GM23338 (cell line): ENCODE results near the gene PLEKHA7. TPM values are rescaled to one million over a fixed set of nuclear protein-coding genes. Genes with fewer than 3 reads are reported as not detected.

ENCODE experiments used
- ATAC-seq: fragments of 200-7000 bp; cut with Tn5 transposase; 3 replicates; pipeline ENCODE4 v1.9.1; 2020
- DNase-seq: peaks from one replicate; pipeline ENCODE4 v3.0.0-alpha.2; 2015; ENCODE audit warnings: low spot score
- H2AFZ ChIP-seq: fragments of 200-600 bp; sonication (generic); 2 replicates; pipeline ENCODE4 v1.8.0; 2016; ENCODE audit warnings: antibody characterized with exemption, mild to moderate bottlenecking, moderate library complexity
- H3F3A ChIP-seq: fragments of 200-600 bp; sonication (generic); replicated peaks from 2 replicates; pipeline ENCODE4 v1.8.0; 2017; ENCODE audit warnings: antibody characterized with exemption, mixed run types, low read depth
- H3K27ac ChIP-seq: fragments of 200-600 bp; sonication (generic); 2 replicates; pipeline ENCODE4 v1.6.1; 2016; ENCODE audit warnings: low read depth
- H3K27me3 ChIP-seq: fragments of 200-600 bp; sonication (generic); 2 replicates; pipeline ENCODE4 v1.8.0; 2016; ENCODE audit warnings: mild to moderate bottlenecking, mixed run types, moderate library complexity; ENCODE audit not compliant: insufficient read depth
- H3K36me3 ChIP-seq: fragments of 200-600 bp; sonication (generic); 2 replicates; pipeline ENCODE4 v1.8.0; 2016; ENCODE audit warnings: mild to moderate bottlenecking; ENCODE audit not compliant: insufficient read depth
- H3K4me1 ChIP-seq: fragments of 200-600 bp; sonication (generic); 2 replicates; pipeline ENCODE4 v1.8.0; 2016; ENCODE audit warnings: mild to moderate bottlenecking, moderate library complexity; ENCODE audit not compliant: insufficient read depth
- H3K4me2 ChIP-seq: fragments of 200-600 bp; sonication (generic); 2 replicates; pipeline ENCODE4 v1.7.1; 2017; ENCODE audit warnings: mixed run types
- H3K4me3 ChIP-seq: fragments of 200-600 bp; sonication (generic); 2 replicates; pipeline ENCODE4 v1.6.1; 2016; ENCODE audit warnings: mixed run types
- H3K79me2 ChIP-seq: fragments of 200-600 bp; sonication (generic); replicated peaks from 2 replicates; pipeline ENCODE4 v1.8.0; 2017; ENCODE audit warnings: mild to moderate bottlenecking; ENCODE audit not compliant: insufficient read depth
- H3K9me2 ChIP-seq: fragments of 200-600 bp; sonication (generic); 2 replicates; pipeline ENCODE4 v1.8.0; 2017; ENCODE audit not compliant: insufficient read depth
- H4K20me1 ChIP-seq: fragments of 200-600 bp; sonication (generic); replicated peaks from 2 replicates; pipeline ENCODE4 v1.8.0; 2017; ENCODE audit warnings: mild to moderate bottlenecking; ENCODE audit not compliant: insufficient read depth
- H3K27ac Mint-ChIP-seq: 2 replicates; pipeline ENCODE4 v1.8.0; 2020; ENCODE audit warnings: inconsistent platforms, mild to moderate bottlenecking, moderate library complexity, mixed read lengths
- H3K27me3 Mint-ChIP-seq: 3 replicates; pipeline ENCODE4 v1.8.0; 2022; ENCODE audit warnings: low read depth, mild to moderate bottlenecking, moderate library complexity, mixed read lengths, inconsistent platforms; ENCODE audit not compliant: insufficient read depth, poor library complexity
- H3K36me3 Mint-ChIP-seq: 3 replicates; pipeline ENCODE4 v1.8.0; 2021; ENCODE audit warnings: low read depth, mild to moderate bottlenecking, inconsistent platforms, moderate library complexity, mixed read lengths
- H3K4me1 Mint-ChIP-seq: 3 replicates; pipeline ENCODE4 v1.8.0; 2020; ENCODE audit warnings: mild to moderate bottlenecking, inconsistent platforms, mixed read lengths
- H3K4me3 Mint-ChIP-seq: 3 replicates; pipeline ENCODE4 v1.8.0; 2021; ENCODE audit warnings: moderate library complexity, mild to moderate bottlenecking, inconsistent platforms, mixed read lengths
- H3K9me3 Mint-ChIP-seq: 3 replicates; pipeline ENCODE4 v1.8.0; 2020; ENCODE audit warnings: moderate library complexity, mild to moderate bottlenecking, inconsistent platforms, mixed read lengths
- CREB1 ChIP-seq: fragments of 250-450 bp; sonication (Bioruptor Pico); IDR thresholded peaks from 2 replicates; pipeline ENCODE4 v1.5.0; 2020; ENCODE audit warnings: low read depth, mild to moderate bottlenecking, moderate library complexity
- CTCF ChIP-seq, 2 experiments: fragments of 200-600 bp in 1 of 2; sonication (generic) in 1 of 2; conservative IDR thresholded peaks; 2 replicates each; pipeline versions ENCODE4 v1.5.1 to v1.6.1; 2016 to 2017; ENCODE audit warnings: antibody characterized with exemption in 2 of 2, low read depth in 2 of 2, mild to moderate bottlenecking in 2 of 2, moderate library complexity in 1 of 2
- EZH2 ChIP-seq: fragments of 200-600 bp; sonication (generic); IDR thresholded peaks from one replicate; pipeline ENCODE4 v1.8.0; 2017; ENCODE audit warnings: antibody characterized with exemption, mild to moderate bottlenecking, low read depth; ENCODE audit not compliant: unreplicated experiment
- EZH2phosphoT487 ChIP-seq: fragments of 200-600 bp; sonication (generic); IDR thresholded peaks from one replicate; pipeline ENCODE4 v1.8.1; 2018; ENCODE audit warnings: antibody characterized with exemption; ENCODE audit not compliant: unreplicated experiment
- JUNB ChIP-seq: IDR thresholded peaks from one replicate; pipeline ENCODE4 v1.6.1; 2016; ENCODE audit warnings: antibody characterized with exemption; ENCODE audit not compliant: unreplicated experiment
- NANOG ChIP-seq: IDR thresholded peaks from 2 replicates; pipeline ENCODE4 v1.6.1; 2016; ENCODE audit warnings: antibody characterized with exemption, borderline replicate concordance
- POLR2AphosphoS5 ChIP-seq: IDR thresholded peaks from 2 replicates; pipeline ENCODE4 v1.6.1; 2016; ENCODE audit warnings: antibody characterized with exemption, low read depth
- STAT1 ChIP-seq: IDR thresholded peaks from one replicate; pipeline ENCODE4 v1.6.1; 2016; ENCODE audit warnings: antibody characterized with exemption; ENCODE audit not compliant: unreplicated experiment
- ZNF114 ChIP-seq: fragments of 250-450 bp; sonication (Bioruptor Pico); IDR thresholded peaks from 2 replicates; pipeline ENCODE4 v1.5.0; 2020; ENCODE audit warnings: mild to moderate bottlenecking, moderate library complexity
- ZNF331 ChIP-seq: fragments of 250-450 bp; sonication (Bioruptor Pico); IDR thresholded peaks from 2 replicates; pipeline ENCODE4 v1.5.0; 2020; ENCODE audit warnings: low read depth, mild to moderate bottlenecking, moderate library complexity
- polyA plus RNA-seq: library from polyadenylated mRNA; unstranded; fragments of >200 nt; fragmentation: Nextera tagmentation; extraction: Ambion mirVana; gene quantifications from 2 replicates; pipeline ENCODE4 v1.2.1, GENCODE V29; 2016
- total RNA-seq: library from RNA; depleted of rRNA; stranded (reverse); fragments of >200 nt; shearing (Covaris generic); gene quantifications from 2 replicates; pipeline ENCODE4 v1.2.3, GENCODE V29; 2014
- TF ChIP-seq, protein P1 (sequence below): IDR thresholded peaks from 2 replicates; pipeline ENCODE4 v1.6.1; 2016; ENCODE audit warnings: antibody characterized with exemption
- TF ChIP-seq, protein P2 (sequence below): fragments of 250-450 bp; sonication (Bioruptor Pico); IDR thresholded peaks from 2 replicates; pipeline ENCODE4 v1.5.0; 2020; ENCODE audit warnings: mild to moderate bottlenecking, moderate library complexity
- TF ChIP-seq, protein P3 (sequence below): IDR thresholded peaks from one replicate; pipeline ENCODE4 v1.6.1; 2018; ENCODE audit warnings: antibody characterized with exemption; ENCODE audit not compliant: unreplicated experiment

Gene PLEKHA7
- total and polyA plus RNA-seq, 2 experiments from 2014 or later: 9.7 to 15.8 TPM

DNA sequence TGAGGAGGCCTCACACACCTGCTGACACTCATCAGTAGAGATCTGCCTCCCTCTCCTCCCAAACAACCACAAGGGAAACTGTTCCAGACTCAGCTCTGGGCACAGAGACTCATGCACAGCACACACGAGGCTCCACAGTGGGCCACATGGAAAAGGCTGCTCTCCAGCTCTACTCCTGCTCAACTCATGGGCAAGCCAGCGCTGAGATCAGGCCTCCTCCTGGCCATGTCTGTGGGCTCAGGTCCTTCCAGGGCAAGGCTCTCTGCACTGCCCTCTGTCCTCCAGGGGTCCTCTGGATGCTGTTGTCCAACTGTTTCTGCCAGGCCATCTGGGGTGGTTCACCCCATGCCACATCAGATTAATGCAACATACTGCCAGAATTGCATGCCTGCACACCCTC lies 46.0 kb downstream of the PLEKHA7 start:
- Mint-ChIP-seq H3K36me3 (no peaks in the 10 kb centered on the region; the same call in 2 of the 3 replicates), H3K27ac (no peak overlapping the region)

More for the DNA sequence above, 46.0 kb downstream of the PLEKHA7 start:
- Histone ChIP-seq H3K4me3 (no peak overlapping the region), H3K36me3 (no peaks in the 10 kb centered on the region), H3K79me2 (no peaks in the 10 kb centered on the region), H4K20me1 (no peaks in the 10 kb centered on the region; the same call in 1 of the 2 replicates), H3K4me1 (no peaks in the 10 kb centered on the region), H3K27me3 (no peaks in the 10 kb centered on the region), H3K9me2 (no peaks in the 10 kb centered on the region), H2AFZ (no peak overlapping the region), H3K27ac (no peak overlapping the region), H3F3A (no peaks in the 10 kb centered on the region), H3K4me2 (no peak overlapping the region)
- H3K4me3 Mint-ChIP-seq: no peak overlapping the region
- no peaks in the 10 kb centered on the region for H3K9me3 Mint-ChIP-seq
- ATAC-seq (no peak), DNase-seq (no peak)
- TF ChIP-seq, protein P1, sequence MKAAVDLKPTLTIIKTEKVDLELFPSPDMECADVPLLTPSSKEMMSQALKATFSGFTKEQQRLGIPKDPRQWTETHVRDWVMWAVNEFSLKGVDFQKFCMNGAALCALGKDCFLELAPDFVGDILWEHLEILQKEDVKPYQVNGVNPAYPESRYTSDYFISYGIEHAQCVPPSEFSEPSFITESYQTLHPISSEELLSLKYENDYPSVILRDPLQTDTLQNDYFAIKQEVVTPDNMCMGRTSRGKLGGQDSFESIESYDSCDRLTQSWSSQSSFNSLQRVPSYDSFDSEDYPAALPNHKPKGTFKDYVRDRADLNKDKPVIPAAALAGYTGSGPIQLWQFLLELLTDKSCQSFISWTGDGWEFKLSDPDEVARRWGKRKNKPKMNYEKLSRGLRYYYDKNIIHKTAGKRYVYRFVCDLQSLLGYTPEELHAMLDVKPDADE: no peak
- no peak for TF ChIP-seq STAT1
- TF ChIP-seq JUNB: no peak
- no peak for TF ChIP-seq ZNF114 (CRISPR knock-in tag)
- TF ChIP-seq NANOG: no peak
- TF ChIP-seq POLR2AphosphoS5: no peak
- no peak for TF ChIP-seq EZH2
- TF ChIP-seq, protein P2, sequence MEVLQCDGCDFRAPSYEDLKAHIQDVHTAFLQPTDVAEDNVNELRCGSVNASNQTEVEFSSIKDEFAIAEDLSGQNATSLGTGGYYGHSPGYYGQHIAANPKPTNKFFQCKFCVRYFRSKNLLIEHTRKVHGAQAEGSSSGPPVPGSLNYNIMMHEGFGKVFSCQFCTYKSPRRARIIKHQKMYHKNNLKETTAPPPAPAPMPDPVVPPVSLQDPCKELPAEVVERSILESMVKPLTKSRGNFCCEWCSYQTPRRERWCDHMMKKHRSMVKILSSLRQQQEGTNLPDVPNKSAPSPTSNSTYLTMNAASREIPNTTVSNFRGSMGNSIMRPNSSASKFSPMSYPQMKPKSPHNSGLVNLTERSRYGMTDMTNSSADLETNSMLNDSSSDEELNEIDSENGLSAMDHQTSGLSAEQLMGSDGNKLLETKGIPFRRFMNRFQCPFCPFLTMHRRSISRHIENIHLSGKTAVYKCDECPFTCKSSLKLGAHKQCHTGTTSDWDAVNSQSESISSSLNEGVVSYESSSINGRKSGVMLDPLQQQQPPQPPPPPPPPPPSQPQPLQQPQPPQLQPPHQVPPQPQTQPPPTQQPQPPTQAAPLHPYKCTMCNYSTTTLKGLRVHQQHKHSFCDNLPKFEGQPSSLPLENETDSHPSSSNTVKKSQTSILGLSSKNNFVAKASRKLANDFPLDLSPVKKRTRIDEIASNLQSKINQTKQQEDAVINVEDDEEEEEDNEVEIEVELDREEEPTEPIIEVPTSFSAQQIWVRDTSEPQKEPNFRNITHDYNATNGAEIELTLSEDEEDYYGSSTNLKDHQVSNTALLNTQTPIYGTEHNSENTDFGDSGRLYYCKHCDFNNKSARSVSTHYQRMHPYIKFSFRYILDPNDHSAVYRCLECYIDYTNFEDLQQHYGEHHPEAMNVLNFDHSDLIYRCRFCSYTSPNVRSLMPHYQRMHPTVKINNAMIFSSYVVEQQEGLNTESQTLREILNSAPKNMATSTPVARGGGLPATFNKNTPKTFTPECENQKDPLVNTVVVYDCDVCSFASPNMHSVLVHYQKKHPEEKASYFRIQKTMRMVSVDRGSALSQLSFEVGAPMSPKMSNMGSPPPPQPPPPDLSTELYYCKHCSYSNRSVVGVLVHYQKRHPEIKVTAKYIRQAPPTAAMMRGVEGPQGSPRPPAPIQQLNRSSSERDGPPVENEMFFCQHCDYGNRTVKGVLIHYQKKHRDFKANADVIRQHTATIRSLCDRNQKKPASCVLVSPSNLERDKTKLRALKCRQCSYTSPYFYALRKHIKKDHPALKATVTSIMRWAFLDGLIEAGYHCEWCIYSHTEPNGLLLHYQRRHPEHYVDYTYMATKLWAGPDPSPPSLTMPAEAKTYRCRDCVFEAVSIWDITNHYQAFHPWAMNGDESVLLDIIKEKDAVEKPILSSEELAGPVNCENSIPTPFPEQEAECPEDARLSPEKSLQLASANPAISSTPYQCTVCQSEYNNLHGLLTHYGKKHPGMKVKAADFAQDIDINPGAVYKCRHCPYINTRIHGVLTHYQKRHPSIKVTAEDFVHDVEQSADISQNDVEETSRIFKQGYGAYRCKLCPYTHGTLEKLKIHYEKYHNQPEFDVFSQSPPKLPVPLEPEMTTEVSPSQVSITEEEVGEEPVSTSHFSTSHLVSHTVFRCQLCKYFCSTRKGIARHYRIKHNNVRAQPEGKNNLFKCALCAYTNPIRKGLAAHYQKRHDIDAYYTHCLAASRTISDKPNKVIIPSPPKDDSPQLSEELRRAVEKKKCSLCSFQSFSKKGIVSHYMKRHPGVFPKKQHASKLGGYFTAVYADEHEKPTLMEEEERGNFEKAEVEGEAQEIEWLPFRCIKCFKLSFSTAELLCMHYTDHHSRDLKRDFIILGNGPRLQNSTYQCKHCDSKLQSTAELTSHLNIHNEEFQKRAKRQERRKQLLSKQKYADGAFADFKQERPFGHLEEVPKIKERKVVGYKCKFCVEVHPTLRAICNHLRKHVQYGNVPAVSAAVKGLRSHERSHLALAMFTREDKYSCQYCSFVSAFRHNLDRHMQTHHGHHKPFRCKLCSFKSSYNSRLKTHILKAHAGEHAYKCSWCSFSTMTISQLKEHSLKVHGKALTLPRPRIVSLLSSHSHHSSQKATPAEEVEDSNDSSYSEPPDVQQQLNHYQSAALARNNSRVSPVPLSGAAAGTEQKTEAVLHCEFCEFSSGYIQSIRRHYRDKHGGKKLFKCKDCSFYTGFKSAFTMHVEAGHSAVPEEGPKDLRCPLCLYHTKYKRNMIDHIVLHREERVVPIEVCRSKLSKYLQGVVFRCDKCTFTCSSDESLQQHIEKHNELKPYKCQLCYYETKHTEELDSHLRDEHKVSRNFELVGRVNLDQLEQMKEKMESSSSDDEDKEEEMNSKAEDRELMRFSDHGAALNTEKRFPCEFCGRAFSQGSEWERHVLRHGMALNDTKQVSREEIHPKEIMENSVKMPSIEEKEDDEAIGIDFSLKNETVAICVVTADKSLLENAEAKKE (CRISPR knock-in tag): no peak
- no peak for TF ChIP-seq ZNF331 (CRISPR knock-in tag)
- no peak for TF ChIP-seq EZH2phosphoT487
- TF ChIP-seq, protein P3, sequence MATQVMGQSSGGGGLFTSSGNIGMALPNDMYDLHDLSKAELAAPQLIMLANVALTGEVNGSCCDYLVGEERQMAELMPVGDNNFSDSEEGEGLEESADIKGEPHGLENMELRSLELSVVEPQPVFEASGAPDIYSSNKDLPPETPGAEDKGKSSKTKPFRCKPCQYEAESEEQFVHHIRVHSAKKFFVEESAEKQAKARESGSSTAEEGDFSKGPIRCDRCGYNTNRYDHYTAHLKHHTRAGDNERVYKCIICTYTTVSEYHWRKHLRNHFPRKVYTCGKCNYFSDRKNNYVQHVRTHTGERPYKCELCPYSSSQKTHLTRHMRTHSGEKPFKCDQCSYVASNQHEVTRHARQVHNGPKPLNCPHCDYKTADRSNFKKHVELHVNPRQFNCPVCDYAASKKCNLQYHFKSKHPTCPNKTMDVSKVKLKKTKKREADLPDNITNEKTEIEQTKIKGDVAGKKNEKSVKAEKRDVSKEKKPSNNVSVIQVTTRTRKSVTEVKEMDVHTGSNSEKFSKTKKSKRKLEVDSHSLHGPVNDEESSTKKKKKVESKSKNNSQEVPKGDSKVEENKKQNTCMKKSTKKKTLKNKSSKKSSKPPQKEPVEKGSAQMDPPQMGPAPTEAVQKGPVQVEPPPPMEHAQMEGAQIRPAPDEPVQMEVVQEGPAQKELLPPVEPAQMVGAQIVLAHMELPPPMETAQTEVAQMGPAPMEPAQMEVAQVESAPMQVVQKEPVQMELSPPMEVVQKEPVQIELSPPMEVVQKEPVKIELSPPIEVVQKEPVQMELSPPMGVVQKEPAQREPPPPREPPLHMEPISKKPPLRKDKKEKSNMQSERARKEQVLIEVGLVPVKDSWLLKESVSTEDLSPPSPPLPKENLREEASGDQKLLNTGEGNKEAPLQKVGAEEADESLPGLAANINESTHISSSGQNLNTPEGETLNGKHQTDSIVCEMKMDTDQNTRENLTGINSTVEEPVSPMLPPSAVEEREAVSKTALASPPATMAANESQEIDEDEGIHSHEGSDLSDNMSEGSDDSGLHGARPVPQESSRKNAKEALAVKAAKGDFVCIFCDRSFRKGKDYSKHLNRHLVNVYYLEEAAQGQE: no peak
- TF ChIP-seq CREB1 (CRISPR knock-in tag): no peak
- no peak for TF ChIP-seq CTCF (conservative IDR thresholded peaks at IDR 0.05; ENCODE audit: low read depth in 2 of 2)
- peaks cover 5% of the 10 kb centered on the region for H3K27me3 Mint-ChIP-seq
- peaks cover 19% of the 10 kb centered on the region for H3K4me1 Mint-ChIP-seq
